HL-60/S4 (cell line): Measurements from ENCODE around the gene RGL1.

ENCODE experiments used
- in situ Hi-C: fragments of 300-500 bp; cut with MboI; formaldehyde crosslinking; loops from 2 replicates; pipeline ENCODE4 v1.14.3; 2022; ENCODE audit warnings: low sequenced_read_pairs

The RGL1 gene

DNA sequence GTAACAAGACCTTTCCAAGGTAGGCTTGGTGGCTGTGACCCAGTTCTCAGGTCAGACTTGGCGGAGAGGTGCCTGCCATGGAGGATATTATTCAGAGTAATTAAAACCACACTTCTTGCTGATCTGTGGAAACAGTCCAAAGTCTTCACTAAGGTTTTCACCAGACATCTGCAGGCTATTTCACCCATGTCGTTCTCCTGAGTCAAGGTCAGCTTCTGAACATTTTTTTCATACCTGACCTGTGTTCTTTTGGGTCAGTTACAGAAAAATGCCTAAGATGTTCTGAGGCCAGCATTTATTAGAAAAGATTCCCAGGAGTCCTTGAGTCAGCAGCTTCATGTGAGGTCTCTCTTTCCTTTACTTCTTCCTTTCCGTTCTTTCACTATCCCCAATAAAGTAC, 54.9 kb downstream of the RGL1 start:
- in situ Hi-C loops: no loop called here

GRCh38 chr1:183862967-183863366, 58.0 kb downstream of the RGL1 start:
- in situ Hi-C loops: no loop called here

- in situ Hi-C loops: no loop called here
Observed at GRCh38 chr1:183863852-183864251, 58.9 kb downstream of the RGL1 start.

DNA sequence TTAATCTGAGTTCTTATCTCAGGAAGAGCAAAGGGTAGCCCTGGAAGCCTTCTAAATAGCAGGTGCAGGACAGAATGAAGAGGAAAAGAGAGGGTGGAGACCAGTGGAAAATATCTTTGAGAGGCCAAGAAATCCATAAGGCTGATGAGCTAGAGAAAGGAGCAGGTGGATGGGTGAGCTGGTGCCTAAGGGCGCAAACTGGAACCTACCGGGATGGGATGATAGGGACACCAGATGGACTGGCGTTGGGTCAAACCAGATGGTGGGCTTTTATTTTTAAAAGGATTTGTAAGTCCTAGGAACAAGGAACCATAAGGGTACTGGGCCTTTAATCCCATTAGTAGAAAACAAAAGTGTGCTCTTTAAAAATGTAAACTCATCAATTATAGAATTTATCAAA, 59.7 kb downstream of the RGL1 start:
- in situ Hi-C loops: no loop called here

DNA sequence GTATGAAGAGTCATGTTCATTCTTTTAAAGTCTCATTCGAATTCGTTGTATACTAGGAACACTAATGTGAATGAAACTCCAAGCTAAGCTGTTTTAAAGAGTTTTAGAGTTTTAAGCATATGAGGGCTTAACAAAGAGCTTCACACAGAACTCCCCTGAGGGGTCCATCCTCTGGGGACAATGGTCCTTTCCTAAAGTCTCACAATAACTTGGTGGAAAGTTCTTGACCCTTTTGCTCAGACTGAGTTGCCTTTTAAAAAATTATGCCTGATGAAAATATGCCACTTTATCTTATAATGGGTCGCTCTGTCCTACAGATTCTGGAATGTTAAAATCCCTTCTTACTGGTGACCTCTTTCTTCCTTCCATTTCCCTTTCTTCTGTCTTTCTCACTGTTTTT, 64.3 kb downstream of the RGL1 start:
- in situ Hi-C loops: no loop called here

- in situ Hi-C loops: no loop called here
Observed at GRCh38 chr1:183869664-183870063, 64.7 kb downstream of the RGL1 start.

DNA sequence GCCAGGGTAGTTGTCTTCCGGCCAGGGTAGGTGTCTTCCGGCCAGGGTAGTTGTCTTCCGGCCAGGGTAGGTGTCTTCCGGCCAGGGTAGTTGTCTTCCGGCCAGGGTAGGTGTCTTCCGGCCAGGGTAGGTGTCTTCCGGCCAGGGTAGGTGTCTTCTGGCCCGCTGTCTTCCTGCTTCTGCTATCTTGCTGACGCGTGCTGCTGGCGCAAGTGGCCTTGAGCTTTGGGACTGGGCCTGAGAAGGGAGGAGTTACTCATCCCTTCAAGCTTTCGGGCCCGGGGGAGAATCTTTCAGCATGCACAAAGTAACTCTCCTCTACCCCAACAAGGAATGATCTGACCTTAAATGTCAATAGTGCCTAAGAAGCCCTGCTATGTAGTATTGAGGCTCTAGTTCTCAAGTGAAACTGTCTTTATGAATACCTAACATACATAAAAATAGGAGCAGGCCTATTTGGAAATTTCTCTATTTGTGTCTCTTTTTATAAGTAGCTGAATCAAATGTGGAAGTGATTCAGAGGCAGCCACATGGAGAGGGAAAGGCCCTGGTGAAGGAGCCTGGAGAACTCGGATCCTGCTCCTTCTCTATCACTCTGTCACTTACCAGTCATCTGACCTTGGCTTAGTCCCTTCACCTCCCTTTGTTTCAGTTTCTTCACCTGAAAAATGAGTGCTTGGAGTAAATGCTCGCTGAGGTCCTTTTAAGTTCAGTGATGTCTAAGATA, 65.6 kb downstream of the RGL1 start:
- in situ Hi-C loops: no loop called here

- in situ Hi-C loops: no loop called here
Observed at GRCh38 chr1:183871142-183871541, 66.2 kb downstream of the RGL1 start.

GRCh38 chr1:183871601-183872000, 66.7 kb downstream of the RGL1 start:
- in situ Hi-C loops: no loop called here

- in situ Hi-C loops: no loop called here
Observed at GRCh38 chr1:183872403-183872802, 67.5 kb downstream of the RGL1 start.

GRCh38 chr1:183873642-183874041, 68.7 kb downstream of the RGL1 start:
- in situ Hi-C loops: no loop called here

DNA sequence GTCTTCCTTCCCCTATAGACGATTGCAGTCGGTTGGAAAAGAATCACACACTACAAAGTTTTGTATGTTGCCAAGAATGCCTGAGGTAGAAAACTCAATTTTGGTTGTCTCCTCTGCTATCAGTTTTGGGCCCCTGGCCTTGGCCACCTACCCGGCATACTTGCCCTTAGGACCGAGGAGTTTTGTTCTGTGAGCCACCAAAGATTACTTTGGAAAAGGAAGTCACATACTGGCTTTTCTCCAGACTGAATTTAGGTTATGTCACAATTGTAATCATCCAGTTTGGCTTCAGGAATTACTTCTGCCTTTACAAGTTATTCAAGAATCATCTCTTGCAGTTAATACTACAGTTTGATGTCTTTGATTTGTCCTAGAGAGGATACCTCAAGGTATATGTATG, 71.4 kb downstream of the RGL1 start:
- in situ Hi-C loops: no loop called here

- in situ Hi-C loops: no loop called here
Observed at GRCh38 chr1:183877053-183877720, 72.3 kb downstream of the RGL1 start.

DNA sequence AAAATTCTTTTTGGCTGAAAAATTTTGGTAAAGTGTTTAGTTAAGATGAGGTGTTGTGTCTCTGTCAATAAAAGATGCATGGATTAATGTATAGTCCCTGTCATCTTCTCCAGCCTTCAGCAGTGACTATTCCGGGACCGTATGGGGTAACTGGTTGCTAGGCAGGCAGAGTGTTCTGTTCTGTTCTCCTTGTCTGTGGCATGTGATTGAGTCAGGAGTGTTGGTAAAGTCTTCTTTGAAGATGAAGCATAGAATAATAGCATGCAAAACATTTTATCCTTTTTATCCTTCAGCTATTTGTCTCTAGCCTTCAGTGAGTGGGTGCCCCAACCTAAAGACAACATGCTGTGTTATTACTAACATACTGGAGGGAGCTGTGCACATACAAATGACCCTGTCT, 74.6 kb downstream of the RGL1 start:
- in situ Hi-C loops: no loop called here

DNA sequence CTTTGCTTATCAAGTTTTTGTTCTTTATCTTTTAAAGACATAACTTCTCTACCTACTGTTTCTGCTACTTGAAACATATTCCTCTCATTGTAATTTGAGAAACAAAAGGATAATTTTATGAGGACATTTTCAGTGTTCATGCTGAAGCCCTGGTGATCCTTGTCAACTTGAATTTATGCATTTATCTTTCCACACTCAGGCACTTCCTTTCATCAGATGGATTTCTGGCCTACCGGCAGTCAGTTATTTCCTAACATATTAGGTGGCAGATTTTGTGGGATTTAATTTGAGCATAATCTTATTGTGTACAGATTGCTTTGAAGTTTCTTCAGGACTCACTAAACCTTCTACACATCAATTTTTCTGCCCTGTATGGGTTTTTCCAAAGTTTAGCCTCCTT, 75.0 kb downstream of the RGL1 start:
- in situ Hi-C loops: no loop called here

GRCh38 chr1:183880531-183881243, 75.8 kb downstream of the RGL1 start:
- in situ Hi-C loops: no loop called here

DNA sequence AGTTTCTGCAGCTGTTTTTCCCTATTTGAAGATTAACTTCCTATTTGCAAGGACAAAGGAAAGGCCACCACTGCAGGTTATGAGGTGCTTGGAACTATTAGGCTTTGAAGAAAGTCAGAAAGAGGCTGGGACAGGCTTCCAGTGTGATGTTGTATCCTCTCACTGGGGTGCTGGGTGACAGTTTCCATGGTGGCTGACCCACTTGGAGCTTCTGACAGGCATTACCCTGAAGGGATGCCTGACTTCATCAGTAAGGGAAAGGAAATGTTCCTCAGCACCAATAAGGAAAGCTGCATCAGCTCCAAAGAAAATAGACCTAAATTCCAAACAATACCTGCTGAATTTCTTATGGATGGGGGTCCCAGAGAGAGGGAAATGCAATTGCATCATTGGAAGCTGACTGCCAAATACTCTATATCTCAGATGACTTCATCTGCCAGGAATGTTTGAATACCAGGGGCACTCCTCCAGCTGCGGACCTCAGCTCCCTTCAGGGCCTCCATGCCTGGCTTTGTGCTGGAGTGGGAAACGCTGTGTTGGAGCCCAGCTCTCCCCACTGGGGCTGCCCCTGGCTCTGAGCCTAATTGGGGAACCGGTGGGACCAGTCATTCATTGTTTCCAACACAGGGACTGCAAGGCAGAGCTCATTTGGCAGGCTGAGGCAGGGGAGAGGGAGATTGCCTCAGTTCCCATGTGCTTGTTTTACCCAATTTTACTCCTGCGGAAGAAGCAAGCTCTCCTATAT, 76.6 kb downstream of the RGL1 start:
- in situ Hi-C loops: no loop called here

DNA sequence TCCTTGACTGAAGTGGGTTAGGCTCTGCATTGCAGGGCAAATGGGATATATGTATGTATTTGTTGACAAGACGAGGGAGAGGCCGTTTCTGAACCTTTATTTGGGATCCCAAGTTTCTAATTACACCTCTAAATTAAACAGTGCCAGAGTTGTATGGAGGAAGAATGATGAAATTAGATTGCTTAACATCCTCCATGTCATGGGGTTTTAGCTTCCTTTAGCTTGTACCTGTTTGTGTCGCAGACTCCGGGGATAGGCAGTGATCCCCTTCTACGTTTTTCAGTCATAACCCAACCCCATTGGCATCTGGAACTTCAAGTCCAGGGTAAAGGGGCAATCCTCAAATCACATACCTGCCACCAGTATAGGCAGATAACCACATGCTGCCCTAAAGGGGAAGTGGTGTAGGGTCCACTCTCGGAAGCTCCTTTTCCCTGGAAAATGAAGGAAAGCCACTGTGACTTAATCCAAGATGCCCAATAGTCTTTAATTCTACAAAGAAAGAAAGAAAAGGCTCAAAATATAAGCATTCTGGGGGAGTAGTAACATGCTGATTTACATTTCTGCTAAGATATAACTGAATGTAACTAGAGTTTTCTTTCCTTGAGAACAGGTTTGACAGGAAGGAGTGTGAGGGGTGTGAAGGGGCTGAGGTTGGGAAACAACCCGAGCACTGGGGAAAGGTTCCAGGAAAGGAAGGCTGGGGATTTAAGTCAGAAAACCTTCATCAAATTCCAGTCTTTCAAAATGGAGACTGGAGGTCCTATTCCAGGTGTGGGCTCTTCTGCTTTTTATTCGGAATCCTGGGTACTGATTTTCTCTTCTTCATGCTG, 77.6 kb downstream of the RGL1 start:
- in situ Hi-C loops: no loop called here

DNA sequence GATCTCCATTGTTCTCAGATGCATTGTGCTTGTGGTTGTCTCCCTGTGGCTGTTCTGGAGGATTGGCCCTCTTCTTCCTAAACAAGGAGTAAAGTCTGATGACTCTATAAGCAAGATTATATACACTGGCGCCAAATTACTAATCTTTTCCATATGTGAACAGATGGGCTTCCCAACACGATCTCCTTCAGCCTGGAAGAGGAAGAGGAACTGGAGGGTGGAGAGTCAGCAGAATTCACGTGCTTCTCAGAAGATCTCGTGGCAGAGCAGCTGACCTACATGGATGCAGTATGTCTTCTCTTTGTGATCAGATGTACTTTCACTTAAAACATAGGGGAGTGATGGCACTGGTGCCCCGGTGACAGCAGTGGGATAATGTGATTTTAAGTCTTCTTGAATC, 78.7 kb downstream of the RGL1 start:
- in situ Hi-C loops: no loop called here

DNA sequence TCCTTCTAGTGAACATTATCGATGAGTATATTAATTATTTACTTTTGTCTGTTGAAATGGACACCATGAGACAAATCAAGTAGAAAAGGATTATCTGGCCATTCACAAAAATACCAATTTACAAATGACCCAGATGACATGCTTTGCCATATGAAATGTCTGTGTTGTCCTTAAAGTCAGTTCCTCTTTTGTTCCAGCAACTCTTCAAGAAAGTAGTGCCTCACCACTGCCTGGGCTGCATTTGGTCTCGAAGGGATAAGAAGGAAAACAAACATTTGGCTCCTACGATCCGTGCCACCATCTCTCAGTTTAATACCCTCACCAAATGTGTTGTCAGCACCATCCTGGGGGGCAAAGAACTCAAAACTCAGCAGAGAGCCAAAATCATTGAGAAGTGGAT, 79.6 kb downstream of the RGL1 start:
- in situ Hi-C loops: no loop called here
